Measurements from ENCODE around the gene MAGEA2B. TPM values are rescaled to one million over a fixed set of nuclear protein-coding genes. Genes with fewer than 3 reads are reported as not detected.
"Not testable (repeated sequence)": the region's sequence is repeated elsewhere in the genome, so short reads cannot be mapped to it uniquely, and the experiment has no call there.

MAGEA2B gene
- total RNA-seq, 1 experiment from 2014 or later, result not detected

- DNase-seq (ENCODE audit: unreplicated experiment); H3K36me3 Mint-ChIP-seq (ENCODE audit: insufficient read depth, unreplicated experiment); CTCF ChIA-PET; H3K27ac Mint-ChIP-seq (ENCODE audit: low read depth, unreplicated experiment); BruUV-seq (replicated peaks); H3K9me3 Mint-ChIP-seq (ENCODE audit: unreplicated experiment); POLR2A ChIA-PET; H3K4me3 Mint-ChIP-seq (ENCODE audit: unreplicated experiment); H3K4me1 Mint-ChIP-seq (ENCODE audit: insufficient read depth, unreplicated experiment); intact Hi-C loops (cut with micrococcal nuclease); H3K27me3 Mint-ChIP-seq (ENCODE audit: insufficient read depth, unreplicated experiment): not testable (repeated sequence)
Measured at GRCh38 chrX:152709173-152709572, 5.3 kb upstream of the MAGEA2B start, which contains the start of gene CSAG2. Gene CSAG2 (minus strand): TSS chrX:152709273. CDS start chrX:152709112, 161 bp downstream.

- DNase-seq (ENCODE audit: unreplicated experiment); H3K4me3 Mint-ChIP-seq (ENCODE audit: unreplicated experiment); H3K4me1 Mint-ChIP-seq (ENCODE audit: insufficient read depth, unreplicated experiment); POLR2A ChIA-PET; BruUV-seq (replicated peaks); CTCF ChIA-PET; H3K27me3 Mint-ChIP-seq (ENCODE audit: insufficient read depth, unreplicated experiment); intact Hi-C loops (cut with micrococcal nuclease); H3K9me3 Mint-ChIP-seq (ENCODE audit: unreplicated experiment); H3K27ac Mint-ChIP-seq (ENCODE audit: low read depth, unreplicated experiment); H3K36me3 Mint-ChIP-seq (ENCODE audit: insufficient read depth, unreplicated experiment): not testable (repeated sequence)
Measured at GRCh38 chrX:152713195-152713594, 1.2 kb upstream of the MAGEA2B start.

GRCh38 chrX:152725409-152725808, 11.0 kb downstream of the MAGEA2B start:
- no peak for DNase-seq (ENCODE audit: unreplicated experiment)
- Mint-ChIP-seq H3K9me3 (ENCODE audit: unreplicated experiment) (no peaks in the 10 kb centered on the region), H3K27me3 (ENCODE audit: insufficient read depth, unreplicated experiment) (no peaks in the 10 kb centered on the region), H3K27ac (ENCODE audit: low read depth, unreplicated experiment) (no peak overlapping the region), H3K4me1 (ENCODE audit: insufficient read depth, unreplicated experiment) (no peaks in the 10 kb centered on the region), H3K36me3 (ENCODE audit: insufficient read depth, unreplicated experiment) (no peaks in the 10 kb centered on the region), H3K4me3 (ENCODE audit: unreplicated experiment) (no peak overlapping the region)
- no TSS peak for BruUV-seq (replicated peaks)
- ChIA-PET POLR2A (no interaction called here), CTCF (no interaction called here)
- TF ChIP-seq CTCF (IDR thresholded peaks at IDR 0.05; ENCODE audit: unreplicated experiment), result no peak
- intact Hi-C loops (cut with micrococcal nuclease), result no loop called here

GRCh38 chrX:152733261-152733975, 19.0 kb downstream of the MAGEA2B start, which contains the start of the genes CSAG1 and MAGEA12:
Gene CSAG1 (minus strand): TSS chrX:152733721. CDS start chrX:152732460, 1,261 bp downstream.
Gene MAGEA12 (plus strand): TSS chrX:152733757. CDS start chrX:152736162, 2,405 bp downstream.
- CTCF ChIA-PET, result no interaction called here
- no peaks in the 10 kb centered on the region for H3K36me3 Mint-ChIP-seq (ENCODE audit: insufficient read depth, unreplicated experiment)
- intact Hi-C loops (cut with micrococcal nuclease), result no loop called here
- H3K4me3 Mint-ChIP-seq (ENCODE audit: unreplicated experiment), result no peak within 1 kb of the TSS
- POLR2A ChIA-PET, result no interaction called here
- H3K27ac Mint-ChIP-seq (ENCODE audit: low read depth, unreplicated experiment), result no peak within 1 kb of the TSS
- BruUV-seq (replicated peaks), result no TSS peak
- H3K4me1 Mint-ChIP-seq (ENCODE audit: insufficient read depth, unreplicated experiment), result no peaks in the 10 kb centered on the region
- no peaks in the 10 kb centered on the region for H3K27me3 Mint-ChIP-seq (ENCODE audit: insufficient read depth, unreplicated experiment)
- no peaks in the 10 kb centered on the region for H3K9me3 Mint-ChIP-seq (ENCODE audit: unreplicated experiment)
- no peak for DNase-seq (ENCODE audit: unreplicated experiment)
- no peak for TF ChIP-seq CTCF (IDR thresholded peaks at IDR 0.05; ENCODE audit: unreplicated experiment)

GRCh38 chrX:152734143-152734858, 19.9 kb downstream of the MAGEA2B start:
- BruUV-seq (replicated peaks); CTCF ChIA-PET: not testable (repeated sequence)

More at GRCh38 chrX:152734143-152734858, 19.9 kb downstream of the MAGEA2B start:
- H3K4me3 Mint-ChIP-seq (ENCODE audit: unreplicated experiment); H3K27me3 Mint-ChIP-seq (ENCODE audit: insufficient read depth, unreplicated experiment); H3K9me3 Mint-ChIP-seq (ENCODE audit: unreplicated experiment); H3K27ac Mint-ChIP-seq (ENCODE audit: low read depth, unreplicated experiment); intact Hi-C loops (cut with micrococcal nuclease); H3K36me3 Mint-ChIP-seq (ENCODE audit: insufficient read depth, unreplicated experiment); POLR2A ChIA-PET; H3K4me1 Mint-ChIP-seq (ENCODE audit: insufficient read depth, unreplicated experiment); DNase-seq (ENCODE audit: unreplicated experiment): not testable (repeated sequence)

Data from MCF 10A (cell line).